MM.1S (cell line): ENCODE measurements around the gene VEZF1.

Source experiments
- EZH2 ChIP-seq: fragments of 300-600 bp; sonication (generic); optimal IDR thresholded peaks from 2 replicates; pipeline ENCODE3; 2017; ENCODE audit warnings: low read depth, mild to moderate bottlenecking, antibody characterized with exemption, low read length, mixed read lengths
- EZH2phosphoT487 ChIP-seq: fragments of 300-600 bp; sonication (generic); IDR thresholded peaks from 2 replicates; pipeline ENCODE4 v1.6.1; 2018; ENCODE audit warnings: antibody characterized with exemption, low read length
- TF ChIP-seq, protein P1 (sequence below): fragments of 300-600 bp; sonication (generic); IDR thresholded peaks from 2 replicates; pipeline ENCODE4 v1.5.1; 2016; ENCODE audit warnings: antibody characterized with exemption, low read length, mixed read lengths

DNA sequence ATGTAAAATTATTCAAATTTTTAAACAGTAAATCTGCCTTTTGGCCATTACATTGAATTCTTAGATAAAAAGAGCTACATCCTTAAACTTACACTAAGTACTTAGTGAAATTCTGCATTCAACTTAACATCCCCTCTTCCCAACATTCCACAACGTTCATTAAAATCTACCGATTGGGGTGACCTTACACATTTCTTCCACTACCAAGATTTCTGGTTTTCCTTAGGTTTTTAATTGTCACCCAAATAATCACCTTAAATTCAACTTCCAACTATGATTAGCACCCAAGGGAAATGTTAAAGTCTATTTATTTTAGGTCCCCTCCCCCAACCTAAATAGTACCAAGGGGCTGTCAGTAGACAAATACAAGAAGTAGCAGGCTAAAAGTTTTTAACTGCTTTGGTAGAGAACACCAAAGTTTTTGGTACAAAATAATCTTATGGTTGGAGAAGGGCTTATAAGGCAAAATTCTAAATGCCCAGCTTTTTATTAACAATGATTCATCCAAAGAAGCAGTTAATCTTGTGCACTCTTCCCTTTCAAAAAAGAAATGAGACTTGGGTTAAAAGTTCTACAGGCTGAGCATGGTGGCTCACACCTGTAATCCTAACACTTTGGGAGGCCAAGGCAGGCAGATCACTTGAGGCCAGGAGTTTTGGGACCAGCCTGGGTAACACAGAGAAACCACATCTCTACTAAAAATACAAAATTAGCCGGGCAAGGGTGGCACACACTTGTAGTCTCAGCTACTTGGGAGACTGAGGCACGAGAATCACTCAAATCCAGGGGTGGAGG, 14.3 kb upstream of the VEZF1 start:
- TF ChIP-seq, protein P1, sequence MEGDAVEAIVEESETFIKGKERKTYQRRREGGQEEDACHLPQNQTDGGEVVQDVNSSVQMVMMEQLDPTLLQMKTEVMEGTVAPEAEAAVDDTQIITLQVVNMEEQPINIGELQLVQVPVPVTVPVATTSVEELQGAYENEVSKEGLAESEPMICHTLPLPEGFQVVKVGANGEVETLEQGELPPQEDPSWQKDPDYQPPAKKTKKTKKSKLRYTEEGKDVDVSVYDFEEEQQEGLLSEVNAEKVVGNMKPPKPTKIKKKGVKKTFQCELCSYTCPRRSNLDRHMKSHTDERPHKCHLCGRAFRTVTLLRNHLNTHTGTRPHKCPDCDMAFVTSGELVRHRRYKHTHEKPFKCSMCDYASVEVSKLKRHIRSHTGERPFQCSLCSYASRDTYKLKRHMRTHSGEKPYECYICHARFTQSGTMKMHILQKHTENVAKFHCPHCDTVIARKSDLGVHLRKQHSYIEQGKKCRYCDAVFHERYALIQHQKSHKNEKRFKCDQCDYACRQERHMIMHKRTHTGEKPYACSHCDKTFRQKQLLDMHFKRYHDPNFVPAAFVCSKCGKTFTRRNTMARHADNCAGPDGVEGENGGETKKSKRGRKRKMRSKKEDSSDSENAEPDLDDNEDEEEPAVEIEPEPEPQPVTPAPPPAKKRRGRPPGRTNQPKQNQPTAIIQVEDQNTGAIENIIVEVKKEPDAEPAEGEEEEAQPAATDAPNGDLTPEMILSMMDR = no peak
- TF ChIP-seq EZH2 = no peak
- no peak for TF ChIP-seq EZH2phosphoT487
